GM23248 (cell line): ENCODE results near the gene HELLS. TPM values are rescaled to one million over a fixed set of nuclear protein-coding genes. Genes with fewer than 3 reads are reported as not detected.
"Not testable (repeated sequence)": the region's sequence is repeated elsewhere in the genome, so short reads cannot be mapped to it uniquely, and the experiment has no call there.

Experiments
- DNase-seq: peaks from one replicate; pipeline ENCODE4 v3.0.0-alpha.2; 2015
- H2AFZ ChIP-seq: fragments of 200-600 bp; sonication (generic); 2 replicates; pipeline ENCODE4 v1.6.1; 2016; ENCODE audit warnings: antibody characterized with exemption
- H3F3A ChIP-seq: fragments of 200-600 bp; sonication (generic); 2 replicates; pipeline ENCODE4 v1.6.1; 2016; ENCODE audit warnings: mild to moderate bottlenecking, antibody characterized with exemption, mixed run types; ENCODE audit not compliant: insufficient read depth
- H3K27ac ChIP-seq: fragments of 200-600 bp; sonication (generic); 2 replicates; pipeline ENCODE4 v1.5.1; 2016; ENCODE audit warnings: mild to moderate bottlenecking
- H3K27me3 ChIP-seq: fragments of 200-600 bp; sonication (generic); replicated peaks from 2 replicates; pipeline ENCODE4 v1.6.1; 2016; ENCODE audit warnings: mild to moderate bottlenecking; ENCODE audit not compliant: insufficient read depth
- H3K36me3 ChIP-seq: fragments of 200-600 bp; sonication (generic); 2 replicates; pipeline ENCODE4 v1.6.1; 2016; ENCODE audit warnings: low read depth, mild to moderate bottlenecking
- H3K4me1 ChIP-seq: fragments of 200-600 bp; sonication (generic); 2 replicates; pipeline ENCODE4 v1.6.1; 2016; ENCODE audit warnings: mild to moderate bottlenecking; ENCODE audit not compliant: insufficient read depth
- H3K4me2 ChIP-seq: fragments of 200-600 bp; sonication (generic); one replicate; pipeline ENCODE4 v1.6.1; 2016; ENCODE audit warnings: mild to moderate bottlenecking; ENCODE audit not compliant: unreplicated experiment
- H3K4me3 ChIP-seq: fragments of 200-600 bp; sonication (generic); 2 replicates; pipeline ENCODE4 v1.5.1; 2016; ENCODE audit warnings: mild to moderate bottlenecking
- H3K79me2 ChIP-seq: fragments of 200-600 bp; sonication (generic); 2 replicates; pipeline ENCODE4 v1.6.1; 2016; ENCODE audit warnings: mild to moderate bottlenecking; ENCODE audit not compliant: insufficient read depth
- H3K9ac ChIP-seq: fragments of 200-600 bp; sonication (generic); 2 replicates; pipeline ENCODE4 v1.6.1; 2016; ENCODE audit warnings: mild to moderate bottlenecking
- H3K9me2 ChIP-seq: fragments of 200-600 bp; sonication (generic); 2 replicates; pipeline ENCODE4 v1.6.1; 2016; ENCODE audit warnings: mixed run types, mild to moderate bottlenecking, moderate library complexity; ENCODE audit not compliant: insufficient read depth
- H3K9me3 ChIP-seq: fragments of 200-600 bp; sonication (generic); one replicate; pipeline ENCODE4 v1.6.1; 2017; ENCODE audit warnings: low read depth
- H4K20me1 ChIP-seq: fragments of 200-600 bp; sonication (generic); 2 replicates; pipeline ENCODE4 v1.6.0; 2016; ENCODE audit not compliant: insufficient read depth
- EZH2 ChIP-seq: fragments of 200-600 bp; sonication (generic); IDR thresholded peaks from 2 replicates; pipeline ENCODE4 v1.6.1; 2018; ENCODE audit warnings: antibody characterized with exemption, mild to moderate bottlenecking; ENCODE audit not compliant: insufficient read depth, poor library complexity, severe bottlenecking
- EZH2phosphoT487 ChIP-seq: fragments of 200-600 bp; sonication (generic); IDR thresholded peaks from 2 replicates; pipeline ENCODE4 v1.6.1; 2018; ENCODE audit warnings: antibody characterized with exemption, moderate library complexity, mild to moderate bottlenecking, low read depth; ENCODE audit not compliant: insufficient read depth
- WGBS, 2 experiments: methylation state at CpG; one replicate each; pipeline ENCODE4 v1.1.6; 2015 to 2017; ENCODE audit warnings: low lambda C conversion rate in 2 of 2, low coverage in 1 of 2; ENCODE audit errors: missing lambda C conversion rate in 2 of 2; 5-methylcytosine and 5-hydroxymethylcytosine counted together
- in situ Hi-C: fragments of 300-500 bp; cut with MboI; formaldehyde crosslinking; loops from 2 replicates; pipeline ENCODE4 v1.15.0; 2020
- polyA plus RNA-seq: library from polyadenylated mRNA; unstranded; fragments of >200 nt; fragmentation: Nextera tagmentation; extraction: Ambion mirVana; gene quantifications from 2 replicates; pipeline ENCODE4 v1.2.1, GENCODE V29; 2016
- total RNA-seq: library from RNA; depleted of rRNA; stranded (reverse); fragments of >200 nt; shearing (Covaris generic); gene quantifications from 2 replicates; pipeline ENCODE4 v1.2.3, GENCODE V29; 2014

Gene HELLS
- total and polyA plus RNA-seq, 2 experiments from 2014 or later = 20.3 to 32.3 TPM

GRCh38 chr10:94630017-94630688 lies 84.6 kb downstream of the HELLS start:
- Histone ChIP-seq H3K4me1 (no peaks in the 10 kb centered on the region), H3K27ac (no peak overlapping the region), H3K9me3 (no peaks in the 10 kb centered on the region), H3K27me3 (no peaks in the 10 kb centered on the region), H3F3A (no peaks in the 10 kb centered on the region), H3K9ac (no peak overlapping the region), H2AFZ (no peak overlapping the region), H3K9me2 (no peaks in the 10 kb centered on the region), H3K79me2 (no peaks in the 10 kb centered on the region), H3K4me2 (no peak overlapping the region), H3K4me3 (no peak overlapping the region), H4K20me1 (no peaks in the 10 kb centered on the region), H3K36me3 (no peaks in the 10 kb centered on the region)
- in situ Hi-C loops = loop anchor here (25.0 kb wide), 1 partner anchor 982 kb away; no protein-coding TSS in a partner anchor
- 11 to 13% methylated on average over 4 of the region's 4 CpGs for WGBS, 2 experiments
- peak; percentile 42 for DNase-seq
- TF ChIP-seq EZH2 (no peak), EZH2phosphoT487 (no peak)

- no peak for DNase-seq
- in situ Hi-C loops = loop anchor here (25.0 kb wide), 1 partner anchor 981 kb away; no protein-coding TSS in a partner anchor
- H3K36me3 ChIP-seq = no peaks in the 10 kb centered on the region
- H3F3A ChIP-seq = no peaks in the 10 kb centered on the region
- no peaks in the 10 kb centered on the region for H3K4me1 ChIP-seq
- 58 to 75% methylated on average over 3 of the region's 3 CpGs for WGBS, 2 experiments
- no peaks in the 10 kb centered on the region for H3K79me2 ChIP-seq
- H2AFZ ChIP-seq = no peak overlapping the region
- no peaks in the 10 kb centered on the region for H4K20me1 ChIP-seq
- H3K4me3 ChIP-seq = no peak overlapping the region
- H3K9me3 ChIP-seq = no peaks in the 10 kb centered on the region
- no peaks in the 10 kb centered on the region for H3K9me2 ChIP-seq
- no peak overlapping the region for H3K27ac ChIP-seq
- no peak overlapping the region for H3K4me2 ChIP-seq
- no peak overlapping the region for H3K9ac ChIP-seq
- no peaks in the 10 kb centered on the region for H3K27me3 ChIP-seq
- no peak for TF ChIP-seq EZH2
- TF ChIP-seq EZH2phosphoT487 = no peak
Observed at GRCh38 chr10:94631077-94631875, 85.7 kb downstream of the HELLS start.

GRCh38 chr10:94632954-94633353 lies 87.4 kb downstream of the HELLS start:
- no peak overlapping the region for H2AFZ ChIP-seq
- H3K4me2 ChIP-seq = no peak overlapping the region
- no peaks in the 10 kb centered on the region for H3K79me2 ChIP-seq
- in situ Hi-C loops = loop anchor here (25.0 kb wide), 1 partner anchor 979 kb away; no protein-coding TSS in a partner anchor
- H3K4me1 ChIP-seq = no peaks in the 10 kb centered on the region
- H3K4me3 ChIP-seq = no peak overlapping the region
- H3K9me2 ChIP-seq = no peaks in the 10 kb centered on the region
- no peaks in the 10 kb centered on the region for H3K27me3 ChIP-seq
- H3F3A ChIP-seq = no peaks in the 10 kb centered on the region
- no peaks in the 10 kb centered on the region for H3K9me3 ChIP-seq
- H4K20me1 ChIP-seq = no peaks in the 10 kb centered on the region
- DNase-seq = no peak
- TF ChIP-seq EZH2phosphoT487 (no peak), EZH2 (no peak)
- no peak overlapping the region for H3K27ac ChIP-seq
- no peak overlapping the region for H3K9ac ChIP-seq
- 54 to 79% methylated on average over 1 of the region's 1 CpG for WGBS, 2 experiments
- no peaks in the 10 kb centered on the region for H3K36me3 ChIP-seq

- not testable (repeated sequence) for H3K4me1 ChIP-seq, H3F3A ChIP-seq, H3K9ac ChIP-seq, H3K27ac ChIP-seq, H3K27me3 ChIP-seq, H4K20me1 ChIP-seq, H3K4me3 ChIP-seq, H3K9me2 ChIP-seq, H3K4me2 ChIP-seq, H3K36me3 ChIP-seq, H3K9me3 ChIP-seq, H2AFZ ChIP-seq, DNase-seq, H3K79me2 ChIP-seq
- in situ Hi-C loops = loop anchor here (25.0 kb wide), 1 partner anchor 974 kb away; no protein-coding TSS in a partner anchor
- 76 to 80% methylated on average over 4 of the region's 4 CpGs for WGBS, 2 experiments
Observed at GRCh38 chr10:94638097-94638496, 92.5 kb downstream of the HELLS start.
